ACHN (cell line): ENCODE data around the gene HRAS.

Source experiments
- DNase-seq: peaks from one replicate; pipeline ENCODE4 v3.0.0-alpha.2; 2015
- in situ Hi-C: cut with HindIII; loops from 2 replicates; pipeline ENCODE4 v1.10.0; 2017; ENCODE audit warnings: low sequenced_read_pairs, low pct_ligation_motif_present, low pct_unique_long_range_greater_than_20kb

Gene HRAS

GRCh38 chr11:488992-489391 is 46.4 kb downstream of the HRAS start:
- in situ Hi-C loops = no loop called here
- DNase-seq = no peak

GRCh38 chr11:488579-488978 is 46.8 kb downstream of the HRAS start:
- in situ Hi-C loops = no loop called here

DNA sequence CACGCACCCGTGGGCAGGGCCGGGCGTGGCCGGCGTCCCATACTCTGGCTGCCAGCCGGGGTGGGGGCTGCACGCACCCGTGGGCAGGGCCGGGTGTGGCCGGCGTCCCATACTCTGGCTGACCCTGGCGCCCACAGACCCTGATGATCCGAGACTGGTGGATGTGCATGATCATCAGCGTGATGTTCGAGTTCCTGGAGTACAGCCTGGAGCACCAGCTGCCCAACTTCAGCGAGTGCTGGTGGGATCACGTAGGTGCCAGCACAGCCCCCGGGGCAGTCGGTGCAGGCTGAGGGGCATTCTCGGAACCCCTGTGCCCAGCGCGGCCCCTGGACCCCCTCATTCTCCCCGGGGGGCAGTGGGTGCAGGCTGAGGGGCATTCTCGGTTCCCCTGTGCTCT is 47.3 kb downstream of the HRAS start:
- in situ Hi-C loops = no loop called here
- no peak for DNase-seq

More at GRCh38 chr11:488579-488978, 46.8 kb downstream of the HRAS start:
- no peak for DNase-seq

- in situ Hi-C loops = no loop called here
- DNase-seq = no peak
These were observed 47.8 kb downstream of the HRAS start for GRCh38 chr11:487571-488021.

- DNase-seq = no peak
- in situ Hi-C loops = no loop called here
These were observed 49.2 kb downstream of the HRAS start for GRCh38 chr11:486189-486588.

DNA sequence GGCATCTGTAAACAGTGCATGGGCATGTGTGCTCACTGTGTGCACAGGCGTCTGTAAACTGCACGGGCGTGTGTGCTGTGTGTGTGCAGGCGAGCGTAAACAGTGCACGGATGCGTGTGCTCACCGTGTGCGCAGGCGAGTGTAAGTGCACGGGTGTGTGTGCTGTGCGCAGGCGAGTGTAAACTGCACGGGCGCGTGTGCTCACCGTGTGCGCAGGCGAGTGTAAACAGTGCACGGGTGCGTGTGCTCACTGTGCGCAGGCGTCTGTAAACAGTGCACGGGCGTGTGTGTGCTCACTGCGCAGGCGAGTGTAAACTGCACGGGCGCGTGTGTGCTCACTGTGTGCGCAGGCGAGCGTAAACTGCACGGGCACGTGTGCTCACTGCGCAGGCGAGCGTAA is 50.8 kb downstream of the HRAS start:
- DNase-seq = no peak
- in situ Hi-C loops = no loop called here
